Spinal cord (tissue), 10 donors: ENCODE results near the gene MBLAC2. TPM values are rescaled to one million over a fixed set of nuclear protein-coding genes. Genes with fewer than 3 reads are reported as not detected.
A peak's percentile ranks its signal among the peaks of the same experiment; 100 is the strongest.

Experiments used
- DNase-seq, 6 donors: peaks; one replicate each; pipeline versions ENCODE4 v3.0.0 to v3.0.0-alpha.2; 2013 to 2015; ENCODE audit warnings: low spot score in 6 of 6, low read depth in 4 of 6
- H3K27ac ChIP-seq: one replicate; pipeline ENCODE4 v1.5.1; 2013; ENCODE audit warnings: low read depth, low read length, control low read depth
- H3K27me3 ChIP-seq: one replicate; pipeline ENCODE4 v1.6.1; 2013; ENCODE audit warnings: low read length; ENCODE audit not compliant: control insufficient read depth, insufficient read depth
- H3K36me3 ChIP-seq: one replicate; pipeline ENCODE4 v1.6.1; 2013; ENCODE audit warnings: low read length; ENCODE audit not compliant: control insufficient read depth, insufficient read depth
- H3K4me1 ChIP-seq: one replicate; pipeline ENCODE4 v1.6.1; 2013; ENCODE audit warnings: low read length; ENCODE audit not compliant: control insufficient read depth, insufficient read depth
- H3K4me3 ChIP-seq: one replicate; pipeline ENCODE4 v1.5.1; 2013; ENCODE audit warnings: low read depth, low read length, control low read depth
- H3K9me3 ChIP-seq: one replicate; pipeline ENCODE4 v1.6.1; 2013; ENCODE audit warnings: low read length; ENCODE audit not compliant: control insufficient read depth, insufficient read depth
- WGBS: methylation state at CpG from one replicate; pipeline ENCODE4 v1.1.5; 2013; ENCODE audit warnings: missing lambda C conversion rate; ENCODE audit not compliant: insufficient coverage; 5-methylcytosine and 5-hydroxymethylcytosine counted together
- polyA plus RNA-seq, 2 donors: library from polyadenylated mRNA; unstranded; fragments of 120-200 nt; gene quantifications; one replicate each; pipeline ENCODE4 v1.2.1, GENCODE V29; 2013; ENCODE audit not compliant: insufficient read length in 2 of 2
- total RNA-seq, 2 donors: library from RNA; depleted of rRNA in 1 of 2; stranded (reverse); fragments of 120-200 nt in 1 of 2; fragments of >200 nt in 1 of 2; gene quantifications; one replicate each; pipeline versions ENCODE4 v1.2.3 to v1.2.4, GENCODE V29; 2013 to 2014
- donor health status: healthy.

The MBLAC2 gene
- total and polyA plus RNA-seq, 4 donors = 7.4 to 33.9 (median 20.3) TPM

DNA sequence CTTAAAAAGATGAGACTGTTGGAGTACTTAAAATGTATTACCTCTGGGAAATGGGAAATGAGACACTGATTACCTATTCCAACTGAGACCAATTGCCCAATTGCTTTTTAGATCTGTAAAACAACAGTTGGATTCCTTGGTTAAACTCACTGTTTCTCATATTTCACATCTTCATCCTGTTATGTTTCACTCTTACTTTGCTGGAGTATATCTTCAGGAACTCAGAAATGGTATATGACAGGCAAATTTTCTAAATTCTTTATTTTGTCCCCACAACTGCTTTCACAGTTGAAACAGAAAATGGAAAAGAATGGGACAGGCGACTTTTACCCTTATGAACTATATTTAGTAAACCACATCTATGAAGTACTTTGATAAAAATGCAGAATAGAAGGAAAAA, 56.4 kb downstream of the MBLAC2 start:
- DNase-seq = no peak
- no CpG with 5 or more reads among the region's 1 CpG for WGBS
- H3K36me3 ChIP-seq = no peaks in the 10 kb centered on the region
- H3K4me1 ChIP-seq = no peaks in the 10 kb centered on the region
- H3K9me3 ChIP-seq = no peaks in the 10 kb centered on the region
- H3K4me3 ChIP-seq = no peak overlapping the region
- no peaks in the 10 kb centered on the region for H3K27me3 ChIP-seq
- H3K27ac ChIP-seq = no peak overlapping the region

DNA sequence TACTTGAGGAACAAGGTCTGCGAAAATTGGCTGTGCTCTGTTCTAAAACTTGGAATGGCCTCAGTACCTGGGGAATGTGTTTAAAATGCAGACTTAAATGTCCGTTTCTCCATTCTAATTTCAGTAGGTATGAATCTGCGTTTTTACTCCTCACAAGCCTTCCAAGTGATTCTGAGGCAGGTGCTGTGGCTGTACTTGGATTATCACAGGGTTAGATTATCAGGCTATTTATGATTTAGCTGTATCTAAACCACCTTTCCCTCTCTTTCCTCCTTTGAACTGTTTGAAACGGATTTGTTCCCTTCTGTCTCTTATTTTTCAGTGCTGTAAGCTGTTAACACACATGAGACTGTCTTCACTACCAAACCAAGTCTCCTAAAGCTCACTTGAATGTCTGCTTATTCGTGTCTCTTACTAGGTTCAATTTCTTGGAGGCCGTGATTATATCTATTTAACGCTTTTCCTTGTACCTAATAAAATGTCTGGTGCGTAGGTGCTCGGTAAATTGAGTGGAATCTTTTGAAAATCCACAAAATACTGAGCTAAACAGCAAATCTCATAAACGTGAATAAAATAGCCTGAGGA, 64.3 kb downstream of the MBLAC2 start:
- Histone ChIP-seq H3K4me1 (peaks cover 3% of the 10 kb centered on the region), H3K9me3 (no peaks in the 10 kb centered on the region), H3K27ac (peak overlapping the region; percentile 97), H3K4me3 (peak overlapping the region; percentile 98), H3K27me3 (no peaks in the 10 kb centered on the region), H3K36me3 (no peaks in the 10 kb centered on the region)
- 0% methylated on average over 1 of the region's 10 CpGs for WGBS
- DNase-seq = peak in 1 of 6 donors; percentile 83

DNA sequence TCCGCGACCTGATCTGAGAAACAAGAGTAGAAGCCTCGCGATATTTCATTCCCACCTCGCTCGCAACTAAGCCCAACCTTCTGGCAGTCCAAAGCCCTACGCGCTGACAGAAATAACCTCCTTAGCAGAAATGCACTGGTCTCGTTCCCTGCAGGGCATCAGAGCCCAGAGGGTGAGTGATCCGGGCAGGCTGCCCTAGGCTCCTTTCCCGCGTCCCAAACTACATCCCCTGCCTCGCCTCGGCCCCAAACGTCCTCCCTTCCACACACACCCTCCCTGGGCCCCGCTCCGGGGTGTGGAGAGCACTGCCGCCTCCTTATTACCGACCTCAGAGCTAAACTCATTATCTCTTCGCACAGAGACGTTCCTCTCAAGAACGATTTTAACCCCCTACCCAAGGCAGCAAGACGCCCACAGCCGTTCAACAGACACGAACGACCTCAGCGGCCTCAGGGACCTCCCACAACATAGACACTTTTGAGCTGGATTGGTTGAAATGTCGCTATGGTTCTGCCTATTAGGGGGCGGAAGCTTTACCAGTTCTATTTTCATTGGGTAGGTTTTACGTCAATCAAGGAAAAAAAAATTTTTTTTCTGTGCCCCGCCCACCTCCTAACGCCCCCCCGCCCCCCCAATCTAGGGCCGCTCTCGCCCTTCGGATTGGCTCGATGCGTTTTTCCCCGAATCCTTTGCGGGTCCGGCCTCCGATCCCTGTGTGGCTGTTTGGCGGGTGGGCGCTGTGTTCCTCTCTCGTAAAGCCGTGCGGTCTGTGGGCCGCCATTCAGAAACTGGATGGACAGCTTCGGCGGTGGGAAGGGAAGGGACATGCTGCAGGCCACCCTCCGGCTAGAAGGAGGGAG, 65.0 kb downstream of the MBLAC2 start, which contains the start of gene CETN3:
Gene CETN3 (minus strand): TSS at position 439 of the 860 bp plus-strand sequence. CDS start 95 bp downstream, at position 344.
- under 1% methylated on average over 36 of the region's 51 CpGs for WGBS
- no peaks in the 10 kb centered on the region for H3K9me3 ChIP-seq
- peak; percentile 94 to 99 (median 96) for DNase-seq
- peaks cover 3% of the 10 kb centered on the region for H3K4me1 ChIP-seq
- no peaks in the 10 kb centered on the region for H3K36me3 ChIP-seq
- no peaks in the 10 kb centered on the region for H3K27me3 ChIP-seq
- peak within 1 kb of the TSS; percentile 100 for H3K27ac ChIP-seq
- H3K4me3 ChIP-seq = peak within 1 kb of the TSS; percentile 98

DNA sequence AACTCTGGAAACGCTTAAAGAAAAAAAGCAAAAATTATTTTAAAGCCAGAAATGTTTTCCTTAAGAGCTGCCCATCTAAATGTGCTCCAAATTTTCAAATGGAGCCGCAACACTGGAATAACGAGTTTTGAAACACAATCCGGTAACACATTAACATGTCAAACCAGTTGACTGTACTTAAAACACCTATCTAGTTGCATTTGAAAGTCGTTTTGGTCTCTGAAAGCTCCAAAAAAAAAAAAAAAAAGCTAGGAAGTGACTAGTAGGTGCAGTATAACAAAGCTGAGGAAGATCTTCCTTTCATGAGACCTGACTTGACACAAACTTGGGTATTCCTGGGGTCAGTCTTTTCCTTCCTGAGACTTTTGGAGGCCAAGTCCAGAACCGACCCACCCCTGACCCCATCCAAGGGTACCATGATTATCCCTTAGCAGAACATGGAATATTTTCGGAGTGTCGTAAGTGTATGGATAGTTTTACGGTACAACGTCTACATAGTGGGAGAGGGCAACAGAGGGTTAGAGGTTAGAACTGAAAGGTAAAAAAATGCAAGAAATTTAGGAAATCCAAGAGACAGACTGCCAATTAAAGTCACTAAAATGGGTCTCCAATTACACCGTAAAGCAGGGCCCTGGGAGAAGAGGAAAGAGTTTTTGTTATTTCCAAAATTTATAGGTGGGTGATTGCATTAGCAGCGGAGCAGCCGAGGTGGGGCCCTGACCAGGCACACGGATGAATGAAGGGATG, 65.8 kb downstream of the MBLAC2 start:
- Histone ChIP-seq H3K4me1 (peaks cover 3% of the 10 kb centered on the region), H3K36me3 (no peaks in the 10 kb centered on the region), H3K4me3 (peak overlapping the region; percentile 98), H3K9me3 (no peaks in the 10 kb centered on the region), H3K27ac (peak overlapping the region; percentile 100), H3K27me3 (no peaks in the 10 kb centered on the region)
- no peak for DNase-seq
- whole genome bisulfite sequencing = 0% methylated on average over 5 of the region's 14 CpGs

Other genes starting within 250 kb of the MBLAC2 start
- 10 to 100 TPM; 21.2 to 61.1 TPM for gene CETN3, start 65.0 kb downstream of the MBLAC2 start, total RNA-seq
- gene CETN3, start 65.0 kb downstream of the MBLAC2 start, polyA plus RNA-seq = 10 to 100 TPM; 35.7 to 40.6 TPM
- gene POLR3G, start 93 bp upstream of the MBLAC2 start, total RNA-seq = 1 to 10 TPM; 3.0 to 6.1 TPM
- 1 to 10 TPM; 4.0 to 4.3 TPM for gene POLR3G, start 93 bp upstream of the MBLAC2 start, polyA plus RNA-seq
- 10 to 100 TPM; 13.7 to 26.8 TPM for gene LYSMD3, start 54.8 kb upstream of the MBLAC2 start, total RNA-seq
- gene LYSMD3, start 54.8 kb upstream of the MBLAC2 start, polyA plus RNA-seq = 10 to 100 TPM; 11.5 to 14.0 TPM
- gene ADGRV1, start 84.0 kb upstream of the MBLAC2 start, total RNA-seq = 100 to 1,000 TPM; 114 to 180 TPM
- 100 to 1,000 TPM in 1 of 2 donors, 10 to 100 TPM in 1; 72.0 to 101 TPM for gene ADGRV1, start 84.0 kb upstream of the MBLAC2 start, polyA plus RNA-seq